ENCODE results near the gene NKX1-2. TPM values are rescaled to one million over a fixed set of nuclear protein-coding genes. Genes with fewer than 3 reads are reported as not detected.

Gene NKX1-2
- total RNA-seq, 6 experiments from 2014 or later, result not detected

DNA sequence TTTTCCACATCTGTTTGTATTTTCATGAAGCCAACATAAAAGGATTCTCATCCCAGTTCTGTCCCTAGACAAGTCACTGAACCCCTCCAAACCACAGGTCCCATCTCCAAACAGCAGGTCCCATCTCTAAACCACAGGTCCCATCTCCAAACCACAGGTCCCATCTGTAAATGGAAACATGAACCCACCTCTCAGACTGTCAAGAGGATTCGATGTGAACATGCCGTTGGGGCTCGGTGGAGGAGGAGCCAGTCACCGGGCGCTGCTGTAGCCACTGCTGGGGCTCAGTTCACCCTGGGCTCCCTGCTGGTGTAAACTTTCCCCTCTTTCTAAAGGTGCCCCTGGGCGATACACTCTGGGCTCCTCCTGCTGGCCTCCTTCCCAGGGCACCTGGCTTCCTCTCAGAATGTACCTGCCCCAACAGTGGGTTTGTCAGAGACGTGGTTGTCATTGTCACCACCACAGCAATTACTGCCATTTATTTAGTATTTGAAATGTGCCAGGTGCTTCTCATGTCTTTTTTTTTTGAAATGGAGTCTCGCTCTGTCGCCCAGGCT is 24.8 kb upstream of the NKX1-2 start:
- DNase-seq, result no peak
- Mint-ChIP-seq H3K4me1 (ENCODE audit: low read depth) (no peaks in the 10 kb centered on the region), H3K36me3 (ENCODE audit: low read depth) (no peaks in the 10 kb centered on the region), H3K9me3 (no peaks in the 10 kb centered on the region), H3K27ac (no peak overlapping the region), H3K4me3 (no peak overlapping the region), H3K27me3 (ENCODE audit: insufficient read depth) (peaks cover 2% of the 10 kb centered on the region; the same call in 1 of the 2 replicates)
- TF ChIP-seq, protein P1, sequence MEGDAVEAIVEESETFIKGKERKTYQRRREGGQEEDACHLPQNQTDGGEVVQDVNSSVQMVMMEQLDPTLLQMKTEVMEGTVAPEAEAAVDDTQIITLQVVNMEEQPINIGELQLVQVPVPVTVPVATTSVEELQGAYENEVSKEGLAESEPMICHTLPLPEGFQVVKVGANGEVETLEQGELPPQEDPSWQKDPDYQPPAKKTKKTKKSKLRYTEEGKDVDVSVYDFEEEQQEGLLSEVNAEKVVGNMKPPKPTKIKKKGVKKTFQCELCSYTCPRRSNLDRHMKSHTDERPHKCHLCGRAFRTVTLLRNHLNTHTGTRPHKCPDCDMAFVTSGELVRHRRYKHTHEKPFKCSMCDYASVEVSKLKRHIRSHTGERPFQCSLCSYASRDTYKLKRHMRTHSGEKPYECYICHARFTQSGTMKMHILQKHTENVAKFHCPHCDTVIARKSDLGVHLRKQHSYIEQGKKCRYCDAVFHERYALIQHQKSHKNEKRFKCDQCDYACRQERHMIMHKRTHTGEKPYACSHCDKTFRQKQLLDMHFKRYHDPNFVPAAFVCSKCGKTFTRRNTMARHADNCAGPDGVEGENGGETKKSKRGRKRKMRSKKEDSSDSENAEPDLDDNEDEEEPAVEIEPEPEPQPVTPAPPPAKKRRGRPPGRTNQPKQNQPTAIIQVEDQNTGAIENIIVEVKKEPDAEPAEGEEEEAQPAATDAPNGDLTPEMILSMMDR (IDR thresholded peaks at IDR 0.05), result no peak

GRCh38 chr10:124473070-124473469 is 23.2 kb upstream of the NKX1-2 start:
- Mint-ChIP-seq H3K27ac (no peak overlapping the region), H3K27me3 (ENCODE audit: insufficient read depth) (peaks cover 2% of the 10 kb centered on the region; the same call in 1 of the 2 replicates), H3K4me3 (no peak overlapping the region), H3K36me3 (ENCODE audit: low read depth) (no peaks in the 10 kb centered on the region), H3K9me3 (no peaks in the 10 kb centered on the region), H3K4me1 (ENCODE audit: low read depth) (no peaks in the 10 kb centered on the region)
- TF ChIP-seq, protein P1 (IDR thresholded peaks at IDR 0.05), result no peak
- DNase-seq, result no peak

DNA sequence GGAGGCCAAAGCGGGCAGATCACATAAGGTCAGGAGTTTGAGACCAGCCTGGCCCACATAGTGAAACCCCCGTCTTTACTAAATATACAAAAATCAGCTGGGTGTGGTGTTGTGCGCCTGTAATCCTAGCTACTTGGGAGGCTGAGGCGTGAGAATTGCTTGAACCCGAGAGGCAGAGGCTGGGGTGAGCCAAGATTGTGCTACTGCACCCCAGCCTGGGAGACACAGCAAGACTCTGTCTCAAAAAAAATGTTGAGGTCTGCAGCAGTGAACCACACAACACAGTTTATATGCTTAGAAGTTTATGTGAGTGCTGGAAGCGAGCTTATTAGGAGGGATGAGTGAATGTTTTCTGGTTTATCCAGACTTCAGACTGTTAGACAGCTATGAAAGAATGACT is 22.2 kb upstream of the NKX1-2 start:
- Mint-ChIP-seq H3K9me3 (no peaks in the 10 kb centered on the region), H3K27ac (no peak overlapping the region), H3K4me3 (no peak overlapping the region), H3K4me1 (ENCODE audit: low read depth) (no peaks in the 10 kb centered on the region), H3K36me3 (ENCODE audit: low read depth) (no peaks in the 10 kb centered on the region), H3K27me3 (ENCODE audit: insufficient read depth) (peaks cover 2% of the 10 kb centered on the region; the same call in 1 of the 2 replicates)
- TF ChIP-seq, protein P1 (IDR thresholded peaks at IDR 0.05), result no peak
- no peak for DNase-seq

DNA sequence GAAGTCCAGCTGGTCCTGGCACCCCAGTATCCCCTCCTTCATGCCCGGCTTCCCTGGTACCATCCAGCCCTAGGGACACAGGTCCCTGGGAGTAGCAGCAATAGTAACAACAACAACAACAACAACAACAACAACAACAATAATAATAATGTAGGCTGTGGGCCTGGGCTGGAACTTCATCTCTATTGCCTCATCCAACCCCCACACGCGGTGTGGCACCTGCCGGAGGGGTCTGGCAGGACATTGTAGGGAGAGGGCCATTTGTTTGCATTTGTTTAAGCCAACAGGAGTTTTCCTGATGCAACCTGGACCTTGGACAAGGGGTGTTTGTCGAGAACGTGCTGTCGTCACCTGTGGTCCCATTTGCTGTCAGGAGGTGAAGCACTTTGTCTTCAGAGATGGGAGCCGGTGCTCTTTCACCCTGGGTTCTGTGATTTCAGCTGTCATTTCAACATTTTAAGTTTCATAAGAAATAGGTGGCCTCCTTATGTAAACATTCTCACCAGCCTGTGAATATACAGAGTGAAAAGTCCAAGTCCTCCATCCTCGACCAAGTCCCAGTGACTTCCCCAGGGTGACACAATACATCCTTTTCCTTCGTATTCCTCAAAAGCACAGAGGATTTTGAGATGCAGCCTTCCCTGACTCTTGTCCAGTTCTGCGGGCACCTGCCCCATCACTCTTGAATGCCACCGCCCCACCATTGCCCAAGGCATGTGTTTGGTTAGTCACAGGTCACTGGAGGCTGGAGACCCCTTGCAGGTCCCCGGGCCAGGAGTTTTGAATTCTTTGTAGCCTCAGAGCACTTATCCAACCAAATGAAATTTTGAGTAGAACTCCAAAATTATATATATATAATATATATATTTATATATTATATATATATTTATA is 21.0 kb upstream of the NKX1-2 start:
- peaks cover 2% of the 10 kb centered on the region; the same call in 1 of the 2 replicates for H3K27me3 Mint-ChIP-seq (ENCODE audit: insufficient read depth)
- no peak for DNase-seq
- no peaks in the 10 kb centered on the region for H3K9me3 Mint-ChIP-seq
- no peak overlapping the region for H3K4me3 Mint-ChIP-seq
- no peaks in the 10 kb centered on the region for H3K36me3 Mint-ChIP-seq (ENCODE audit: low read depth)
- H3K27ac Mint-ChIP-seq, result no peak overlapping the region
- TF ChIP-seq, protein P1 (IDR thresholded peaks at IDR 0.05), result no peak
- no peaks in the 10 kb centered on the region for H3K4me1 Mint-ChIP-seq (ENCODE audit: low read depth)

- H3K27me3 Mint-ChIP-seq (ENCODE audit: insufficient read depth), result peaks cover 2% of the 10 kb centered on the region; the same call in 1 of the 2 replicates
- H3K4me3 Mint-ChIP-seq, result no peak overlapping the region
- H3K4me1 Mint-ChIP-seq (ENCODE audit: low read depth), result no peaks in the 10 kb centered on the region
- TF ChIP-seq, protein P1 (IDR thresholded peaks at IDR 0.05), result no peak
- H3K9me3 Mint-ChIP-seq, result no peaks in the 10 kb centered on the region
- no peaks in the 10 kb centered on the region for H3K36me3 Mint-ChIP-seq (ENCODE audit: low read depth)
- DNase-seq, result no peak
- no peak overlapping the region for H3K27ac Mint-ChIP-seq
Observed at GRCh38 chr10:124469956-124470484, 20.2 kb upstream of the NKX1-2 start.
